Ovary (tissue), 3 donors: ENCODE data around the gene PRR36.

Experiments
- CTCF ChIP-seq, 3 donors: fragments of 450-650 bp in 2 of 3; fragments of 200-600 bp in 1 of 3; IDR thresholded peaks; one replicate each; pipeline versions ENCODE4 v1.5.1 to v1.8.0; 2016 to 2022; ENCODE audit warnings: antibody characterized with exemption in 3 of 3, mild to moderate bottlenecking in 1 of 3
- EP300 ChIP-seq: sonication (generic); formaldehyde crosslinking; IDR thresholded peaks from one replicate; pipeline ENCODE4 v1.6.1; 2017; ENCODE audit warnings: antibody characterized with exemption
- POLR2A ChIP-seq: fragments of 450-650 bp; IDR thresholded peaks from one replicate; pipeline ENCODE4 v1.6.1; 2017; ENCODE audit warnings: antibody characterized with exemption, mild to moderate bottlenecking, moderate library complexity
- donor health status: DM: no; HTN: no; CAD: no.

- TF ChIP-seq CTCF (IDR thresholded peaks at IDR 0.05) = no peak
- TF ChIP-seq POLR2A = no peak
- no peak for TF ChIP-seq EP300
Observed at GRCh38 chr19:7897292-7897691, 23.1 kb upstream of the PRR36 start.
